Bronchial epithelial cell (primary cell): ENCODE results near the gene LONRF2. TPM values are rescaled to one million over a fixed set of nuclear protein-coding genes. Genes with fewer than 3 reads are reported as not detected.
"Not testable (repeated sequence)": the region's sequence is repeated elsewhere in the genome, so short reads cannot be mapped to it uniquely, and the experiment has no call there.

ENCODE experiments used
- DNase-seq: peaks from one replicate; pipeline ENCODE4 v3.0.0-alpha.2; 2010; ENCODE audit warnings: low read depth
- FAIRE-seq: peaks from 2 replicates; lab custom pipeline; 2011; peaks lifted over from hg19 to GRCh38; lab: Jason Lieb, UNC
- H3K27me3 ChIP-seq: 2 replicates; pipeline ENCODE4 v1.5.1; 2011; ENCODE audit warnings: low read length; ENCODE audit not compliant: control insufficient read depth, insufficient read depth
- H3K36me3 ChIP-seq: 2 replicates; pipeline ENCODE4 v1.5.1; 2011; ENCODE audit warnings: low read length; ENCODE audit not compliant: control insufficient read depth, insufficient read depth
- H3K4me3 ChIP-seq: 2 replicates; pipeline ENCODE4 v1.5.1; 2011; ENCODE audit warnings: mild to moderate bottlenecking, low read depth, low read length, control low read depth
- total RNA-seq: library from RNA; depleted of rRNA; stranded (reverse); fragments of >200 nt; gene quantifications from 2 replicates; pipeline ENCODE4 v1.2.1, GENCODE V29; 2014
- TF ChIP-seq, protein P1 (sequence below): IDR thresholded peaks from 2 replicates; pipeline ENCODE4 v1.5.1; 2011; ENCODE audit warnings: mild to moderate bottlenecking, moderate library complexity, low read length, control low read depth, inconsistent platforms; ENCODE audit not compliant: insufficient read depth, severe bottlenecking

LONRF2 gene
- total RNA-seq, result under 0.01 TPM in 1 of 2 replicates, not detected in the other

GRCh38 chr2:100321866-100322820, at the start of gene LONRF2:
TSS of gene LONRF2 (minus strand) at chr2:100322501. CDS start at chr2:100322093, 408 bp downstream.
- peaks cover 20% of the 10 kb centered on the region for H3K27me3 ChIP-seq
- TF ChIP-seq, protein P1, sequence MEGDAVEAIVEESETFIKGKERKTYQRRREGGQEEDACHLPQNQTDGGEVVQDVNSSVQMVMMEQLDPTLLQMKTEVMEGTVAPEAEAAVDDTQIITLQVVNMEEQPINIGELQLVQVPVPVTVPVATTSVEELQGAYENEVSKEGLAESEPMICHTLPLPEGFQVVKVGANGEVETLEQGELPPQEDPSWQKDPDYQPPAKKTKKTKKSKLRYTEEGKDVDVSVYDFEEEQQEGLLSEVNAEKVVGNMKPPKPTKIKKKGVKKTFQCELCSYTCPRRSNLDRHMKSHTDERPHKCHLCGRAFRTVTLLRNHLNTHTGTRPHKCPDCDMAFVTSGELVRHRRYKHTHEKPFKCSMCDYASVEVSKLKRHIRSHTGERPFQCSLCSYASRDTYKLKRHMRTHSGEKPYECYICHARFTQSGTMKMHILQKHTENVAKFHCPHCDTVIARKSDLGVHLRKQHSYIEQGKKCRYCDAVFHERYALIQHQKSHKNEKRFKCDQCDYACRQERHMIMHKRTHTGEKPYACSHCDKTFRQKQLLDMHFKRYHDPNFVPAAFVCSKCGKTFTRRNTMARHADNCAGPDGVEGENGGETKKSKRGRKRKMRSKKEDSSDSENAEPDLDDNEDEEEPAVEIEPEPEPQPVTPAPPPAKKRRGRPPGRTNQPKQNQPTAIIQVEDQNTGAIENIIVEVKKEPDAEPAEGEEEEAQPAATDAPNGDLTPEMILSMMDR, result no peak
- FAIRE-seq, result no peak

DNA sequence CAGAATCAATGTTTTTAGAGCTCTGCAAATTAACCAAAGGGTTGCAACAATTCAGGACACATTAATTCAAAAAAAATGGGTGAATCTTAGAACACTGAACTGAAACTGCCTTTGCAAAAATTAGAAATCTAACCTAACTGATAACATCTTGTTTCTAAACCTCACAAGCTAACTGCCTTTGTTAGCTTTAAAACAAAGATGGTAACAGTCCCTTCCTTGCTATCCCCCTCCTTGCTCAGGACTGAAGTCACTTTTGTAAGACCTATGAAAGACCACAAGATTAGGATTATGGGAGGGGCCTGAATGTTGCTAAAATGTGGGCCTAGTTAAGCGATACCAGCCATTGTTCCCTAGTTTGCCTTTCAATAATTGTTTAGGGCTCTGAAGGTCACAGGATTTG, 44.9 kb upstream of the LONRF2 start:
- DNase-seq, result no peak
- peaks cover 1% of the 10 kb centered on the region for H3K27me3 ChIP-seq
- FAIRE-seq, result no peak
- H3K36me3 ChIP-seq, result no peaks in the 10 kb centered on the region
- TF ChIP-seq, protein P1, result no peak
- no peak overlapping the region for H3K4me3 ChIP-seq

More at GRCh38 chr2:100321866-100322820, at the start of gene LONRF2:
- Histone ChIP-seq H3K4me3 (peak within 1 kb of the TSS; percentile 20), H3K36me3 (no peaks in the 10 kb centered on the region)
- no peak for DNase-seq

- H3K4me3 ChIP-seq, result no peak overlapping the region
- DNase-seq, result peak; percentile 99
- TF ChIP-seq, protein P1, result no peak
- FAIRE-seq, result no peak
- no peaks in the 10 kb centered on the region for H3K36me3 ChIP-seq
- peaks cover 1% of the 10 kb centered on the region for H3K27me3 ChIP-seq
These were observed 43.1 kb upstream of the LONRF2 start for GRCh38 chr2:100365434-100365833.

DNA sequence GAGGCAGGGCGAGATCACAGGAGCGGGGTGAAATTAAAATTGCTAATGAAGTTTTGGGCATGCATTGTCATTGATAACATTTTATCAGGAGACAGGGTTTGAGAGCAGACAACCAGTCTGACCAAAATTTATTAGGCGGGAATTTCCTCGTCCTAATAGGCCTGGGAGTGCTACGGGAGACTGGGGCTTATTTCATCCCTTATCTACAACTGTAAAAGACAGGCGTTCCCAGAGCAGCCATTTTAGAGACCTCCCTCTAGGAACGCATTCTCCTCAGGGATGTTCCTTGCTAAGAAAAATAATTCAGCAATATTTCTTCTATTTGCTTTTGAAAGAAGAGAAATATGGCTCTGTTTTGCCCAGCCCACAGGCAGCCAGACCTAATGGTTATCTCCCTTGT, 40.0 kb upstream of the LONRF2 start:
- H3K4me3 ChIP-seq, DNase-seq, H3K27me3 ChIP-seq, FAIRE-seq, H3K36me3 ChIP-seq: not testable (repeated sequence)

- no peak overlapping the region for H3K4me3 ChIP-seq
- TF ChIP-seq, protein P1, result no peak
- no peaks in the 10 kb centered on the region for H3K36me3 ChIP-seq
- peak; percentile 3 for DNase-seq
- no peaks in the 10 kb centered on the region for H3K27me3 ChIP-seq
- no peak for FAIRE-seq
These were observed 37.3 kb upstream of the LONRF2 start for GRCh38 chr2:100359576-100359975.

GRCh38 chr2:100358554-100358953, 36.3 kb upstream of the LONRF2 start:
- FAIRE-seq (no peak), DNase-seq (no peak)
- Histone ChIP-seq H3K36me3 (no peaks in the 10 kb centered on the region), H3K4me3 (no peak overlapping the region), H3K27me3 (no peaks in the 10 kb centered on the region)
- TF ChIP-seq, protein P1, result no peak
